Left cardiac atrium (tissue), 4 donors: Measurements from ENCODE around the gene KHK. TPM values are rescaled to one million over a fixed set of nuclear protein-coding genes. Genes with fewer than 3 reads are reported as not detected.
"Not testable (repeated sequence)": the region's sequence is repeated elsewhere in the genome, so short reads cannot be mapped to it uniquely, and the experiment has no call there.

Experiments
- ATAC-seq, 2 donors: fragments of 200-7000 bp; cut with Tn5 transposase; one replicate each; pipeline ENCODE4 v1.9.1; 2020; ENCODE audit warnings: mild to moderate bottlenecking in 2 of 2, moderate library complexity in 2 of 2
- DNase-seq: peaks from one replicate; pipeline ENCODE4 v3.0.0-alpha.2; 2020
- intact Hi-C, 2 donors: fragments of 100-400 bp; cut with DNase I; formaldehyde crosslinking; loops; one replicate each; pipeline versions ENCODE4 v1.14.1 to v1.15.1; 2022 to 2023
- total RNA-seq, 2 donors: library from RNA; stranded (reverse); fragmentation: NEBNext Ultra II Directional; extraction: Animal tissue kit (Norgen Biotek cat#: 25700); gene quantifications; one replicate each; pipeline ENCODE4 v1.2.1, GENCODE V29; 2021
- donor health status: DM: no; HTN: yes; CAD: no.
- donor health status: DM: no; HTN: yes; CAD: no; lungs with severe emphysema.
- donor health status: DM: yes; HTN: yes; CAD: no.
- donor health status: Dilated cardiomyopathy.

The KHK gene
- total RNA-seq, 2 donors from 2014 or later: 3.0 to 4.3 TPM

GRCh38 chr2:27054721-27055120 lies 31.9 kb upstream of the KHK start:
- intact Hi-C loops: no loop called here
- DNase-seq: peak; percentile 17
- no peak for ATAC-seq

GRCh38 chr2:27057184-27057583 lies 29.4 kb upstream of the KHK start:
- intact Hi-C loops: no loop called here
- DNase-seq (peak; percentile 9), ATAC-seq (no peak)

- intact Hi-C loops: no loop called here
- peak; percentile 4 for DNase-seq
- ATAC-seq: no peak
These were observed 28.4 kb upstream of the KHK start for GRCh38 chr2:27058210-27058609.

GRCh38 chr2:27059141-27059820 lies 27.3 kb upstream of the KHK start:
- intact Hi-C loops: no loop called here
- ATAC-seq (peak; percentile 37 to 58), DNase-seq (peak; percentile 53)

GRCh38 chr2:27060323-27060722 lies 26.2 kb upstream of the KHK start:
- intact Hi-C loops: no loop called here
- ATAC-seq (no peak), DNase-seq (no peak)

GRCh38 chr2:27065128-27065527 lies 21.4 kb upstream of the KHK start:
- ATAC-seq: no peak
- intact Hi-C loops: no loop called here
- DNase-seq: peak; percentile 7

GRCh38 chr2:27067385-27067784 lies 19.2 kb upstream of the KHK start:
- intact Hi-C loops: no loop called here
- DNase-seq: no peak
- ATAC-seq: no peak

DNA sequence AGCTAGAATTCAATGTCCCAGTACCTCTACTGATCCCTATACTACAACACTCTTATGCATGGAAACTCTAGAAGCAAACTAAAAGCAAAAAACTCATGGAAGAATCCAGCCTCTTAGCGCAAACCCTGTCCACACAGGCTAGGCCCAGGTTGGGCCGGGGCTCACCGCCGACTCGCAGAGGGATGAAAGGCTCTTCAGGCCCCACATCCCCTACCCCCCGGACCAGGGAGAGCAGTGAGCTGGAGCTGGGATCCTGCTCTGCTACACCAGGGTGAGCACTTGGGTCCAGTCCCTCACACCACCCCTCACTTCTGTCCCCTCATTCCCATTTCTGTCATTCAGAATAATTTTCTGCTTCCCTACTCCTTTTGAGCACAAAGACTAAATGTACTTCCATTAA lies 17.1 kb upstream of the KHK start:
- DNase-seq: peak; percentile 5
- ATAC-seq: no peak
- intact Hi-C loops: no loop called here

- intact Hi-C loops: loop anchor here in 1 of 2 donors (2.0 kb wide), 1 partner anchor 19 kb away; the partner anchor contains the start of gene AGBL5
- DNase-seq (peak; percentile 9), ATAC-seq (no peak)
These were observed 16.5 kb upstream of the KHK start for GRCh38 chr2:27069961-27070618.

DNA sequence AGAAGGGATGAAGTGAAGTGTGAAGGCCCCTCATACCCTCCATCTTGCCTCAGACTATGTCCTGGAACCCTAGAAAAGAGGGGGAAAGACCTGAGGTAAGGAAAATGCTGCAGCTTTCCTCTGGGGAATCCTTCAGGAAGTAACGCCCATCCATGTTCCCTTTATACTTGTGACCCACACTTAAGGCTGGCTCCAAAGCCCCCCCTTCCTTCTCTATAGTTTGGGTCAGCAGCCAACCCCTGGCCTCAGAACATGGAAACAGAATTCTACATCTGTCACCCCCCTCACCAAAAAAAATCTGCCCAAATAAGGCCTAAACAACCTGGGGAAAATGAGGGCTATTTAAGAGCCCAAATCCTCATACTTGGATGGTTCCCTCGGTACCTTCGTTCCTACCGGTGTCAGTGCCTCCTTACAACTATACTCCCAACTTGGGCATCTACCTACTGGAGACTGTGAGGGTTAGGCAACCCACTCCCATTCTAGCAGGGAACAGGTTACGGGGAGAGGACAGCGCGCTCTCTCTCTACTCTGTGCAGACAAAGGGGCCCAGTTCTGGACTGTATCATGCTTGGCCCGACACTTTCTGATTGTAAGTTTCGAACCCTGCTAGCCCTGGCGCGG lies 15.8 kb upstream of the KHK start:
- ATAC-seq: peak; percentile 0
- intact Hi-C loops: loop anchor here in 1 of 2 donors (2.0 kb wide), 1 partner anchor 20 kb away; the partner anchor contains the start of gene AGBL5
- DNase-seq: no peak

DNA sequence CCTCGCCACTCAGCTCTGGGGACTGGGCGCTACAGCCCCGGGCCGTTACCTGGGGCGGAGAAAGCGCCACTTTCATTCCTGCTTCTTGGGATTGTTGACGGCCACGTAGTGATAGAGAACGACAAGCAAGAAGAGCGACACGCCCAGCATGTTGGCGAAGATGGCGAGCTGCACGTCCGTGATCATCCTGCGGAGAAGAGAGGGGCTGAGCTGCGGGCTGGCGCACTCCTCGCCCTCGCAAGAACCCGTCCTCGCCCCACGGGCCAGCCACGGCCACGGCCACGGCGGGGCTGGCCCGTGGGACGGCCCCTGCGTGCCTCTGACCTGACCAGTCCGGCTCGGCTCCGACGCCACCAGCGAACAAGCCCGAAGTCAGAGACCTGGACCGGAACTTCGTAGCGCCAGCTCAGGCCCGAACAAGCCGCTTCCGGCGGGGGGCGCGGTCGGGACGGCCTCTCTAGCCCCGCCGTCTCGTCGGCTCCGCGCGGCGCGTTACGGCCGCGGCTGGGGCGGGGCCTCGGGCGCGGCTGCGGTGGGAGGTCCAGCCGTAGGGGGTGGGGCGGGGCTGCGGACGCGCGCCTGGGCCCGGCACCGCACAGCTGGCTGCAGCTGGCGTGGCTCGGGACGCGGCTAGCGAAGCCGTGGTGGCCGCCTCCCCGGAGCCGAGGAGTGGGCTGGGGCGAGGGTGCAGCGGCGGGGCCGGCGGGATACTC lies 15.1 kb upstream of the KHK start, which contains the start of gene OST4:
OST4 (minus strand) TSS at position 378 of the 713 bp plus-strand sequence.
- peak; percentile 96 for DNase-seq
- intact Hi-C loops: loop anchor here in 1 of 2 donors (2.0 kb wide), 1 partner anchor 21 kb away; the partner anchor contains the start of gene AGBL5

DNA sequence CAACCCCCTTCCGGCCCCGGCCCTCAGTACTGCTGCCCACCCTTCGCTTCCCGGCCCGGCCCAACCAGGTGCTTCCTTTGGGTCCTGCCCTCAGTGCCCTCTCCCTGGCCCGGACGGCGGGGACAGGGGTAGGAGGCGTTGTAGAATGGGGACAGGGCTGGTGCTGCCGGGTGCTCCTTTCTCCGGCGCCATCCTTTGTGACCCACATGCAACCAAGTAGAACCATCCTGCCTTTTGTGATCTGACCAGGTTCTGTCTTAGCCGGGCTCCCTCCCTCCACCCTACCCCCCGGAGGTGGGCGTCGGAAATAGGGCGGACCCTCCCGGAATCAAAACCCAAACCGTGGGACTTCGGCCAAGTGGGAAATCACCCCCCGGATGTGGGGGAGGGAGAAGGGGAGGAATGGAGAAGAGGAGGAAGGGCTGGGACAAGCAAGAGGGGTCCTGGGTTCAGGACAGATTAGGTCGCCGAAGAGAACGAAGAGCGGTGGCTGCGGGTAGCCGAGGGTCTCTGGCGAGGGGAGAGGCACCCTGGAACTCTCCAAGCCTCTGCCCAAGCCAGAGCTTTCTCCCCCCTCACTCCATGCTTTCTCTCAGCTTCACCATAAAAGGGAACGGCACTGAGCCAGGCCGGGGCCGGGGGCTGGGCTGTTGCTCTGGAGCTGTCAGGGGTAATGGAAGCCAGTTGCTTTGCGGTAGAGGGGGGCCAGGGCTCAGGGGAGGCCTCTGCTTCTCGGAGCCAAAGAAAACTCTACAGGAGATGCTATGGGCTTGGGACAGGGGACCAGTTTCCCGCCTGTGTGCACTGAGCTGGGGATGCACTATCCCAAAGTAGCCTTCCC lies 14.4 kb upstream of the KHK start:
- DNase-seq: peak; percentile 73
- ATAC-seq: peak; percentile 56 to 57

More for the DNA sequence above, 15.1 kb upstream of the KHK start, which contains the start of gene OST4:
- peak; percentile 96 to 97 for ATAC-seq

GRCh38 chr2:27072920-27073319 lies 13.7 kb upstream of the KHK start:
- ATAC-seq (no peak), DNase-seq (no peak)
- intact Hi-C loops: no loop called here

More for the DNA sequence above, 14.4 kb upstream of the KHK start:
- intact Hi-C loops: loop anchor here in 1 of 2 donors (2.0 kb wide), 1 partner anchor 21 kb away; the partner anchor contains the start of gene AGBL5

DNA sequence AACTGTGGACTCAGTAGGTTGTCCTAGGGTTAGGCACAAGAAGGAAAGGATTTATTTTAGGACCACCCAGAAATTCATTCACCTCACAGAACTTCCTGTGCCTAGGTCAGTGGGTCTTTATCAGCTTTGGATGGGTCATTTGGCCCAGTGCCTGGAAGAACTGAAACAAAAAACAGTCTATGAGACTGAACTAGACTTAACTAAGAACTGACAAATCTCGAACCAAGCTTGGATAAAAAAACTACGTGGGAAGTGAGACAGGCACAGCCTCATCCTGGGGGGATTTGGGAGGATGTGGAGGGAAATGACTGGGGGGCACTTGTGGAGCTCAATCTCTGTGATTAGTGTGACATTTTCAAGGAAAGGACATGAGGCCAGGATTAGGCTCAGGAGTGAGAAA lies 12.8 kb upstream of the KHK start:
- ATAC-seq (no peak), DNase-seq (no peak)
- intact Hi-C loops: no loop called here

GRCh38 chr2:27074738-27075565 lies 11.6 kb upstream of the KHK start:
- ATAC-seq (no peak), DNase-seq (peak; percentile 67)
- intact Hi-C loops: no loop called here

DNA sequence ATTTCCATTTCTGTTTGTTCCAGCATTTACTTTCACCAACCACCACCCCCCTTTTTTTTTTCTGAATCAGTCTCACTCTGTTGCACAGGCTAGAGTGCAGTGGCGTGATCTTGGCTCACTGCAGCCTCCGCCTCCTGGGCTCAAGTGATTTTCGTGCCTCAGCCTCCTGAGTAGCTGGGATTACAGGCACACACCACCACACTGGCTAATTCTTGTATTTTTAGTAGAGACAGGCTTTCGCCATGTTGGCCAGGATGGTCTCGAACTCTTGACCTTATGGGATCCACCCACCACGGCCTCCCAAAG lies 11.1 kb upstream of the KHK start:
- DNase-seq, ATAC-seq, intact Hi-C loops: not testable (repeated sequence)

DNA sequence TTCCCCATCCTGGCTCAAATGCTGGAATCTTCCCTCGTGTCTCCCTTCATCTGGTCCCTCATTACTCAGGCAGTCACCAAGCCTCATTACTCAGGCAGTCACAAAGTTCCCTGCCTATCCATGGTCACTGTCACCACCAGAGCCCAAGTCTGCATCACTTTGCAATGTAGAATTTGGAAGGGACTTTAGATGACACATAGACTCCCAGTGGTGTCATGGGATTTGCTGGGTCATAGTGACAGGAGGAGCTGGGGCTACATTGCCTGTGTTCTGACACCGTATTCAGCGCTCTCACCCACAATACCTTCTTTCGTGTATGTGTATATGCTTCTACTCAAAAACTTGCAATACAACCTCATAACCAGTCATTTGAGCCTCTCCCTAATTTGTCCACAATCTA lies 10.2 kb upstream of the KHK start:
- intact Hi-C loops: no loop called here
- ATAC-seq (no peak), DNase-seq (no peak)

- no peak for ATAC-seq
- intact Hi-C loops: no loop called here
- DNase-seq: no peak
These were observed 9.3 kb upstream of the KHK start for GRCh38 chr2:27077231-27077630.
